Stomach (tissue), 9 donors: ENCODE results near the gene NINJ2. TPM values are rescaled to one million over a fixed set of nuclear protein-coding genes. Genes with fewer than 3 reads are reported as not detected.

Experiments
- DNase-seq, 2 donors: peaks; one replicate each; pipeline versions ENCODE4 v3.0.0 to v3.0.0-alpha.2; 2013 to 2019
- H3K27ac ChIP-seq, 5 donors: fragments of 200-600 bp in 4 of 5; sonication (generic) in 4 of 5; one replicate each; pipeline ENCODE4 v1.5.1; 2013 to 2019; ENCODE audit warnings: mild to moderate bottlenecking in 1 of 5, moderate library complexity in 1 of 5
- H3K27me3 ChIP-seq, 3 donors: fragments of 200-600 bp; sonication (generic); one replicate each; pipeline ENCODE4 v1.5.1; 2017 to 2019; ENCODE audit warnings: mixed run types in 1 of 3
- H3K36me3 ChIP-seq, 4 donors: fragments of 200-600 bp; sonication (generic); 1 replicate in 3 of 4; 2 replicates in 1 of 4; pipeline ENCODE4 v1.5.1; 2016 to 2019
- H3K4me1 ChIP-seq, 4 donors: fragments of 200-600 bp; sonication (generic); one replicate each; pipeline ENCODE4 v1.5.1; 2016 to 2019
- H3K4me3 ChIP-seq, 4 donors: fragments of 200-600 bp; sonication (generic) in 3 of 4; one replicate each; pipeline ENCODE4 v1.5.1; 2016 to 2019; ENCODE audit warnings: mild to moderate bottlenecking in 1 of 4
- H3K9me3 ChIP-seq, 4 donors: fragments of 200-600 bp; sonication (generic); one replicate each; pipeline ENCODE4 v1.5.1; 2016 to 2019
- CTCF ChIP-seq, 7 experiments: fragments of 450-650 bp in 4 of 7; fragments of 200-600 bp in 3 of 7; sonication (generic) in 3 of 7; IDR thresholded peaks; one replicate each; pipeline ENCODE4 v1.5.1; 2016 to 2019; ENCODE audit warnings: antibody characterized with exemption in 7 of 7, control low read depth in 2 of 7, mild to moderate bottlenecking in 1 of 7
- EP300 ChIP-seq: sonication (generic); formaldehyde crosslinking; IDR thresholded peaks from one replicate; pipeline ENCODE4 v1.6.1; 2017; ENCODE audit warnings: antibody characterized with exemption
- POLR2A ChIP-seq, 4 donors: fragments of 450-650 bp; IDR thresholded peaks; one replicate each; pipeline ENCODE4 v1.6.1; 2016; ENCODE audit warnings: antibody characterized with exemption in 4 of 4, control low read depth in 2 of 4, mild to moderate bottlenecking in 1 of 4, moderate library complexity in 1 of 4
- POLR2AphosphoS5 ChIP-seq, 3 donors: sonication (generic); formaldehyde crosslinking; IDR thresholded peaks; one replicate each; pipeline ENCODE4 v1.6.1; 2016; ENCODE audit warnings: antibody characterized with exemption in 3 of 3
- whole genome bisulfite sequencing, 5 donors: extraction: QIAGEN DNeasy Blood & Tissue Kit in 3 of 5; methylation state at CpG; one replicate each; pipeline versions ENCODE4 v1.1.5 to v1.1.7; 2013 to 2018; 5-methylcytosine and 5-hydroxymethylcytosine counted together
- intact Hi-C: fragments of 100-400 bp; cut with DNase I; formaldehyde crosslinking; loops from one replicate; pipeline ENCODE4 v1.15.1; 2023; ENCODE audit warnings: low total_unique reads
- polyA plus RNA-seq, 3 donors: library from polyadenylated mRNA; stranded (reverse); fragments of 200-250 nt; gene quantifications; one replicate each; pipeline ENCODE4 v1.2.3, GENCODE V29; 2013
- total RNA-seq, 5 donors: library from RNA; depleted of rRNA; stranded (reverse); fragments of >200 nt; gene quantifications; one replicate each; pipeline versions ENCODE4 v1.1.0 to v1.2.3, GENCODE V29; 2014 to 2016
- donor health status: healthy with polysubstance abuse.
- donor health status: Bipolar disorder and iron deficiency.
- donor health status: healthy.

NINJ2 gene
- total and polyA plus RNA-seq, 8 donors, result 2.0 to 26.2 (median 5.0) TPM; not detected in 3

GRCh38 chr12:539540-540310 is 123.5 kb downstream of the NINJ2 start:
- intact Hi-C loops, result no loop called here
- peaks cover 0 to 7% (median under 1%) of the 10 kb centered on the region in 4 donors for H3K36me3 ChIP-seq
- no peaks in the 10 kb centered on the region for H3K9me3 ChIP-seq
- peaks cover 0 to 10% (median 0%) of the 10 kb centered on the region in 3 donors for H3K27me3 ChIP-seq
- peaks cover 36 to 54% (median 45%) of the 10 kb centered on the region in 4 donors for H3K4me1 ChIP-seq
- 88 to 92% (median 89%) methylated on average over 18 of the region's 18 CpGs for WGBS, 5 donors
- TF ChIP-seq POLR2AphosphoS5 (IDR thresholded peaks at IDR 0.05), result no peak
- no peak for DNase-seq
- H3K27ac ChIP-seq, result peak overlapping the region; percentile 58 to 85 (median 71)
- no peak overlapping the region for H3K4me3 ChIP-seq

GRCh38 chr12:538731-539539 is 124.3 kb downstream of the NINJ2 start:
- 8 to 25% (median 17%) methylated on average over 10 of the region's 10 CpGs for WGBS, 5 donors
- peaks cover 36 to 54% (median 45%) of the 10 kb centered on the region in 4 donors for H3K4me1 ChIP-seq
- intact Hi-C loops, result no loop called here

GRCh38 chr12:537772-538171 is 125.5 kb downstream of the NINJ2 start:
- intact Hi-C loops, result no loop called here

More at GRCh38 chr12:538731-539539, 124.3 kb downstream of the NINJ2 start:
- Histone ChIP-seq H3K4me3 (no peak overlapping the region), H3K27me3 (peaks cover 0 to 4% (median 0%) of the 10 kb centered on the region in 3 donors), H3K27ac (peak overlapping the region; percentile 58 to 85 (median 79)), H3K36me3 (peaks cover 0 to 7% (median 0%) of the 10 kb centered on the region in 4 donors), H3K9me3 (no peaks in the 10 kb centered on the region)
- DNase-seq, result peak; percentile 82 to 83
- TF ChIP-seq POLR2AphosphoS5 (IDR thresholded peaks at IDR 0.05), result peak in 2 of 3 donors; percentile 44 to 60
- TF ChIP-seq CTCF (IDR thresholded peaks at IDR 0.05), result no peak

GRCh38 chr12:536751-537245 is 126.4 kb downstream of the NINJ2 start:
- DNase-seq, result no peak
- TF ChIP-seq CTCF (IDR thresholded peaks at IDR 0.05) (no peak), EP300 (no peak), POLR2A (IDR thresholded peaks at IDR 0.05) (no peak)
- Histone ChIP-seq H3K27me3 (no peaks in the 10 kb centered on the region), H3K9me3 (peaks cover 0 to 11% (median 4%) of the 10 kb centered on the region in 4 donors), H3K4me1 (peaks cover 29 to 42% (median 37%) of the 10 kb centered on the region in 4 donors), H3K36me3 (peaks cover 0 to 7% (median 0%) of the 10 kb centered on the region in 4 donors), H3K4me3 (no peak overlapping the region), H3K27ac (peak overlapping the region; percentile 20 to 85 (median 71))
- intact Hi-C loops, result no loop called here
- WGBS, 5 donors, result 92 to 93% (median 92%) methylated on average over 3 of the region's 3 CpGs

More at GRCh38 chr12:537772-538171, 125.5 kb downstream of the NINJ2 start:
- H3K4me3 ChIP-seq, result no peak overlapping the region
- peaks cover 0 to 7% (median 0%) of the 10 kb centered on the region in 4 donors for H3K36me3 ChIP-seq
- WGBS, 5 donors, result 55 to 71% (median 56%) methylated on average over 4 of the region's 4 CpGs
- peaks cover 0 to 2% (median 0%) of the 10 kb centered on the region in 4 donors for H3K9me3 ChIP-seq
- no peaks in the 10 kb centered on the region for H3K27me3 ChIP-seq
- peak; percentile 70 to 87 for DNase-seq
- peak overlapping the region in 4 of 5 donors; percentile 58 to 85 (median 75) for H3K27ac ChIP-seq
- peak in 2 of 3 donors; percentile 44 to 54 for TF ChIP-seq POLR2AphosphoS5 (IDR thresholded peaks at IDR 0.05)
- no peak for TF ChIP-seq EP300
- peaks cover 36 to 51% (median 45%) of the 10 kb centered on the region in 4 donors for H3K4me1 ChIP-seq

GRCh38 chr12:535396-535795 is 127.8 kb downstream of the NINJ2 start:
- Histone ChIP-seq H3K27ac (peak overlapping the region in 1 of 5 donors; percentile 15), H3K27me3 (no peaks in the 10 kb centered on the region), H3K9me3 (peaks cover 0 to 11% (median 4%) of the 10 kb centered on the region in 4 donors), H3K4me1 (peaks cover 15 to 28% (median 24%) of the 10 kb centered on the region in 4 donors), H3K36me3 (peaks cover 0 to 7% (median 0%) of the 10 kb centered on the region in 4 donors), H3K4me3 (no peak overlapping the region)
- WGBS, 5 donors, result 83 to 96% (median 91%) methylated on average over 7 of the region's 7 CpGs
- no peak for DNase-seq
- intact Hi-C loops, result no loop called here
- TF ChIP-seq EP300 (no peak), CTCF (IDR thresholded peaks at IDR 0.05) (no peak), POLR2AphosphoS5 (IDR thresholded peaks at IDR 0.05) (no peak), POLR2A (IDR thresholded peaks at IDR 0.05) (no peak)
